ENCODE data around the gene PTCD2.

DNA sequence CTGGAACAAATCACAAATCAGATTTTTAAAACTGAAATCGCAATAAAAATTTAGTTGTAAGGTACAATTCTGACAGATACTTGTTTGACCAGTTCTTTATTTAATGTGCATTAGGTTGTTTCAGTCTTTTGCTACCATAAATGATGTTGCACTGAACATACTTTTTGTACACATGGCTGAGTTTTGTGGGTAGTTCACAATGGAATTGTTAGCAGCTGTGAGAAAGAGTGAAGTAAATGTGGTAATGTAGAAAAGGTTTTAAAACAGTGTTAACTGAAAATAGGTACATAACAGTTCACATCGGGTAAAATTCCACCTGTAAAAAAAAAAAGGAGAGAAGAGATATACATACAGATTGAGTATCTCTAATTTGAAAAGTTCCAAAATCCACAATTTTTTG is 25.7 kb upstream of the PTCD2 start:
- TF ChIP-seq, protein P1, sequence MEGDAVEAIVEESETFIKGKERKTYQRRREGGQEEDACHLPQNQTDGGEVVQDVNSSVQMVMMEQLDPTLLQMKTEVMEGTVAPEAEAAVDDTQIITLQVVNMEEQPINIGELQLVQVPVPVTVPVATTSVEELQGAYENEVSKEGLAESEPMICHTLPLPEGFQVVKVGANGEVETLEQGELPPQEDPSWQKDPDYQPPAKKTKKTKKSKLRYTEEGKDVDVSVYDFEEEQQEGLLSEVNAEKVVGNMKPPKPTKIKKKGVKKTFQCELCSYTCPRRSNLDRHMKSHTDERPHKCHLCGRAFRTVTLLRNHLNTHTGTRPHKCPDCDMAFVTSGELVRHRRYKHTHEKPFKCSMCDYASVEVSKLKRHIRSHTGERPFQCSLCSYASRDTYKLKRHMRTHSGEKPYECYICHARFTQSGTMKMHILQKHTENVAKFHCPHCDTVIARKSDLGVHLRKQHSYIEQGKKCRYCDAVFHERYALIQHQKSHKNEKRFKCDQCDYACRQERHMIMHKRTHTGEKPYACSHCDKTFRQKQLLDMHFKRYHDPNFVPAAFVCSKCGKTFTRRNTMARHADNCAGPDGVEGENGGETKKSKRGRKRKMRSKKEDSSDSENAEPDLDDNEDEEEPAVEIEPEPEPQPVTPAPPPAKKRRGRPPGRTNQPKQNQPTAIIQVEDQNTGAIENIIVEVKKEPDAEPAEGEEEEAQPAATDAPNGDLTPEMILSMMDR (IDR thresholded peaks at IDR 0.05), result no peak
- TF ChIP-seq POLR2AphosphoS5 (IDR thresholded peaks at IDR 0.05), result no peak
